Hematopoietic multipotent progenitor cell (in vitro differentiated cells): Measurements from ENCODE around the gene TAS2R40. TPM values are rescaled to one million over a fixed set of nuclear protein-coding genes. Genes with fewer than 3 reads are reported as not detected.
"Not testable (repeated sequence)": the region's sequence is repeated elsewhere in the genome, so short reads cannot be mapped to it uniquely, and the experiment has no call there.

Source experiments
- DNase-seq, 3 donors: peaks; one replicate each; pipeline ENCODE4 v3.0.0-alpha.2; 2011 to 2015; ENCODE audit warnings: low read depth in 2 of 3, low spot score in 2 of 3
- small RNA-seq: library from RNA; depleted of rRNA; stranded (forward); fragments of <200 nt; gene quantifications from one replicate; pipeline ENCODE3, GENCODE V24; 2012
- total RNA-seq: library from RNA; depleted of rRNA; stranded (reverse); fragments of >200 nt; gene quantifications from one replicate; pipeline ENCODE4 v1.2.3, GENCODE V29; 2012

Gene TAS2R40
- total RNA-seq, 1 donor, result not detected

GRCh38 chr7:143248761-143249354, 27.0 kb downstream of the TAS2R40 start:
- no peak for DNase-seq

- DNase-seq, result no peak
Measured at GRCh38 chr7:143250199-143250598, 28.4 kb downstream of the TAS2R40 start.

GRCh38 chr7:143250822-143251221, 29.0 kb downstream of the TAS2R40 start:
- DNase-seq, result peak in 1 of 3 donors; percentile 46

DNA sequence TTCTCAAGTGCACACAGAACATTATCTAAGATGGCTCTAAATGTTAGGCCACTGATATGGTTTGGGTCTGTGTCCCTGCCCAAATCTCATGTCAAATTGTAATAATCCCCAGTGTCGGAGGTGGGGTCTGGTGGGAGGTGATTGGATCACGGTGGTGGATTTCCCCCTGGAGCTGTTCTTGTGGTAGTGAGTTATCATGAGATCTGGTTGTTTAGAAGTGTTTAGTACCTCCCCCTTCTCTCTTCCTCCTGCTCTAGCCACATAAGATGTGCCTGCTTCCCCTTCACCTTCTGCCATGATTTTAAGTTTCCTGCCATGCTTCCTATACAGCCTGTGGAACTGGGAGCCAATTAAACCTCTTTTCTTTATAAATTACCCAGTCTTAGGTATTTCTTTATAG, 30.2 kb downstream of the TAS2R40 start:
- no peak for DNase-seq

- DNase-seq, result no peak
Measured at GRCh38 chr7:143255564-143255963, 33.7 kb downstream of the TAS2R40 start.

DNA sequence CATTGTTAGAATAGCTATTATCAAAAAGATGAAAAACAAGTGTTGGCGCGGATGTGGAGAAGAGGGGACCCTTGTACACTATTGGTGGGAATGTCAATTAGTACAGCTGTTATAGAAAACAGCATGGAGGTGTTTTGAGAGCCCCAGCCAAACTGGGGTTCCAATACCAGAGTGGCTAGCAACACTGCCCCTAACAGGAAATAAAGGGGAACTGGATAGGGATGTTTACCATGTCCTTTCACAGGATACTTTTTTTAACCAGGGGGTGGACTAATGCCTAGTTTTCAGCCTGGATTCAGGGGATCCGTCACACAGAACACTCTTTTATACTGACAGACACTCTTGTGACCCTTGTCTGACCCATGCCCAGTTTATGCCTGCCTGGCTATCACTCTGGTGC, 34.5 kb downstream of the TAS2R40 start:
- DNase-seq, result no peak

- no peak for DNase-seq
Measured at GRCh38 chr7:143256932-143257331, 35.1 kb downstream of the TAS2R40 start.

DNA sequence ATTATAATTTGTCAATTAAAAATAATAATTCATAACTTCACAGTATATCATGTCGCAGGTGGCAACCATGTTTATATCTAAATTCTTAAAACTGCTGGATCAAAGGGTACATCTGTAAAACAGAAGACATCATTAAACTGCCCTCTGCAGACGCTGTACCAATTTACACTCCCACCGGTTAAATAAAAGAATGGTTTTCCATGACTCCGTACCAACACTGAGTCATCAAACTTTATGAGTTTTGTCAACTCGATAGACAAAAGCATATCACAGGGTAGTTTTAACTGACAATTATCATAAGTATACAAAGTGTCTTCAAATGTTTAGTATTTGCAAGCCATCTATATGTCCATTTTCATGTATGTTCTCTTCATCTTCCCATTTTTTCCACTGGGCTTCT, 35.7 kb downstream of the TAS2R40 start:
- no peak for DNase-seq

- no peak for DNase-seq
Measured at GRCh38 chr7:143258831-143259230, 37.0 kb downstream of the TAS2R40 start.

DNA sequence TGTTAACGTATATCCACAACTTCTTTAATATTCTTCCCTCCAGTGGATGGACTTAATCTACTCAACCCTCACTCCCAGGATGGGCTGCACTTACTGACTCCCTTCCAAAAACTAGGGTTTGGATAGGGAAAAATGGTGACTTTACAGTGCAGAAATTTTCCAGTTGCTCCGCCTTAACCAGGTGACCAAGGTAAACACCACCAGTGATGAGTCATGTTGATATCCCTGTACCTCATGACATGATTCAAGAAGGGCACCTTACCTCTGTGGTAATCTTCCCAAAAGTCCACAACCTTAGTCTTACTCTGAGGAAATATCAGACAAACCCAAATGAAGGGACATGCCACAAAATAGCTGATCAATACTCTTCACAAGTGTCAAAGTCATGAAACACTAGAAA, 37.9 kb downstream of the TAS2R40 start:
- DNase-seq, result no peak

DNA sequence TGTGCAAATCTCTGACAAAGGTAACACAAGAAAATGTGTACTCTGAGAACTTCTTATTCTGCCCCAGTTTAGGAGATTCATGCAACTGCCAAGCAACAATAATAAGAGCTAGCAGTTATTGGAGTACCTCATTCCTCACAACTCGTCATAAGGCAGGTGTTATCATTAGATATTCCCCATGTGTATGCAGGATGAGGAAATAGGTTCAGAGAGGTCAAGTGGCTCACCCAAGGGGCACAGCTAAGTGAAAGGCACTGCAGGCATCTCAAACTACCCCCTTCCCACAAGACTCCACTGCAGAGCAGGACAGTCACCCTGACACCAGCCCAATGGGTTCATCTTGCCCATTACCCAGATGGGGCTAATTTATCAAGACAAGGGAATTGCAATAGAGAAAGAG, 40.1 kb downstream of the TAS2R40 start:
- no peak for DNase-seq

GRCh38 chr7:143263266-143264195, 41.7 kb downstream of the TAS2R40 start, which contains the start of gene GSTK1:
TSS of gene GSTK1 (plus strand) at chr7:143263441. CDS start at chr7:143263514, 73 bp downstream.
- peak; percentile 47 to 68 (median 59) for DNase-seq

GRCh38 chr7:143264196-143264568, 42.3 kb downstream of the TAS2R40 start:
- DNase-seq, result not testable (repeated sequence)

DNA sequence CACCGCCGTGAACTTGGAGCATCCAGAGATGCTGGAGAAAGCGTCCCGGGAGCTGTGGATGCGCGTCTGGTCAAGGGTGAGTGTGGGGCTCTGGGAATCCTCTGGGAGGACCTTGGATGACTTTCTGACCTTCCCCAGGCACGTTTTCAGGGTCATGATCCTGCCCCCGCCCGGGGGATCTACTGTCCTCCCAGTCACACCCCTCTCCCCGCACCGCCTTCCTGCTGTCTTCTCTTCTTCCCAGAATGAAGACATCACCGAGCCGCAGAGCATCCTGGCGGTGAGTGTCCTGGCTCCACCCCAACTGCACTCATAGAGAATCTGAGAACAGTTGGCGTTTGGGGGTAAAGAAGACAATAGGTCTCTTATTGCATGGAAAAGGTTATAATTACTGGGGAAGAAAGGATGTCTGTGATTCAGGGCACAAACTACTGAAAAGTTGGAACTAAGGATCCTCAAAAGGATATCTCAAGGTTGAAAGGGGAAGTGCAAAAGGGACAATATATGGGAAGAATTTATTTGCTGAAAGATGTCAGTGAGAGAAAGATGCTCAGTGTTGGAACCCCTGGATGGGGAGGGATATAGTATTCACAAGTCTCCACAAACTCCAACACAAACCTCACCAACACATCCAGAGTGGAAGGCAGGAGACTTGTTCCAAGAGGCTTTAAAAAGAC, 43.3 kb downstream of the TAS2R40 start:
- DNase-seq, result no peak

DNA sequence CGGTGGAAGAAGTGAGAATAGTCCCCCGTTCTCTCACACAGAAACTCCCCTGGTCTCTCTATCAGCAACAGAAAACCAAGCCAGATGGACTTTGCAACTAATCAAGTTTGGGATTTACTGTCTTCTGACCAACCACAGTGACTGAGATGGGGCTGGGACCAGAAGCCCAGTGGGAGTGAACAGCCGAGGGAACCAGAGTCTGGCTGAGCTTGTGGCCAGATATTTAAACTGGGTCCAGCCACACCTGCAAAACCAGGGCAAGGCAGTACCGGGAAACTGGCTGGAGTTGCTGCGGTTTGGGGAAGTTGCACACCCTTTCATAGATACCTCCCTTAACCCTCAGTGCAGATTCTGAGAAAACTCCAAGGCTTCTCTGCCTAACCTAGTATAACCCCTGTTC, 47.4 kb downstream of the TAS2R40 start:
- no peak for DNase-seq

- DNase-seq, result no peak
Measured at GRCh38 chr7:143271240-143271639, 49.4 kb downstream of the TAS2R40 start.

Small RNA genes within 50 kb of the gene (small RNA-seq; reads per million reads assigned to genes)
- gene AC073342.3, result not detected

Other genes with a start within 250 kb of the TAS2R40 start
- gene OR9A2, start 194.9 kb upstream of the TAS2R40 start, total RNA-seq, result under 0.01 TPM
- not detected for gene OR6V1, start 169.7 kb upstream of the TAS2R40 start, total RNA-seq
- gene PIP, start 90.0 kb upstream of the TAS2R40 start, total RNA-seq, result not detected
- not detected for gene TAS2R39, start 38.6 kb upstream of the TAS2R40 start, total RNA-seq
- 153 TPM for gene GSTK1, start 41.4 kb downstream of the TAS2R40 start, total RNA-seq
- gene TMEM139, start 62.9 kb downstream of the TAS2R40 start, total RNA-seq, result not detected
- gene CASP2, start 66.3 kb downstream of the TAS2R40 start, total RNA-seq, result 64.4 TPM
- gene CLCN1, start 94.1 kb downstream of the TAS2R40 start, total RNA-seq, result 0.54 TPM
- 0.81 TPM for gene FAM131B, start 140.7 kb downstream of the TAS2R40 start, total RNA-seq
- 100 TPM for gene ZYX, start 159.3 kb downstream of the TAS2R40 start, total RNA-seq
- 6.2 TPM for gene EPHA1, start 186.8 kb downstream of the TAS2R40 start, total RNA-seq
- 0.27 TPM for gene TAS2R60, start 221.4 kb downstream of the TAS2R40 start, total RNA-seq